Nephron (organoid): Measurements from ENCODE around the gene PPM1J.

ENCODE experiments used
- H3K27ac Mint-ChIP-seq, 3 experiments: 2 replicates each; pipeline ENCODE4 v1.8.0; 2020; ENCODE audit warnings: mixed read lengths in 3 of 3, mild to moderate bottlenecking in 2 of 3, moderate library complexity in 1 of 3
- H3K27me3 Mint-ChIP-seq: 2 replicates; pipeline ENCODE4 v1.8.0; 2021; ENCODE audit warnings: low read depth, mild to moderate bottlenecking, moderate library complexity, mixed read lengths
- H3K36me3 Mint-ChIP-seq: 2 replicates; pipeline ENCODE4 v1.8.0; 2020; ENCODE audit warnings: low read depth, mixed read lengths
- H3K4me1 Mint-ChIP-seq: 2 replicates; pipeline ENCODE4 v1.8.0; 2020; ENCODE audit warnings: mixed read lengths
- H3K4me3 Mint-ChIP-seq, 3 experiments: 2 replicates each; pipeline ENCODE4 v1.8.0; 2020; ENCODE audit warnings: mild to moderate bottlenecking in 3 of 3, mixed read lengths in 3 of 3, moderate library complexity in 2 of 3
- H3K9me3 Mint-ChIP-seq: 2 replicates; pipeline ENCODE4 v1.8.0; 2020; ENCODE audit warnings: mixed read lengths
- TF ChIP-seq, protein P1 (sequence below), 3 experiments: fragments of 200-600 bp; sonication (generic); IDR thresholded peaks; one replicate each; pipeline ENCODE4 v1.5.0; 2021; ENCODE audit warnings: antibody characterized with exemption in 3 of 3; ENCODE audit not compliant: unreplicated experiment in 3 of 3

PPM1J gene

GRCh38 chr1:112717263-112717873, 2.2 kb upstream of the PPM1J start:
- no peaks in the 10 kb centered on the region for H3K36me3 Mint-ChIP-seq
- H3K9me3 Mint-ChIP-seq = no peaks in the 10 kb centered on the region
- peak overlapping the region in 1 of 3 experiments; percentile 44 for H3K27ac Mint-ChIP-seq
- TF ChIP-seq, protein P1, sequence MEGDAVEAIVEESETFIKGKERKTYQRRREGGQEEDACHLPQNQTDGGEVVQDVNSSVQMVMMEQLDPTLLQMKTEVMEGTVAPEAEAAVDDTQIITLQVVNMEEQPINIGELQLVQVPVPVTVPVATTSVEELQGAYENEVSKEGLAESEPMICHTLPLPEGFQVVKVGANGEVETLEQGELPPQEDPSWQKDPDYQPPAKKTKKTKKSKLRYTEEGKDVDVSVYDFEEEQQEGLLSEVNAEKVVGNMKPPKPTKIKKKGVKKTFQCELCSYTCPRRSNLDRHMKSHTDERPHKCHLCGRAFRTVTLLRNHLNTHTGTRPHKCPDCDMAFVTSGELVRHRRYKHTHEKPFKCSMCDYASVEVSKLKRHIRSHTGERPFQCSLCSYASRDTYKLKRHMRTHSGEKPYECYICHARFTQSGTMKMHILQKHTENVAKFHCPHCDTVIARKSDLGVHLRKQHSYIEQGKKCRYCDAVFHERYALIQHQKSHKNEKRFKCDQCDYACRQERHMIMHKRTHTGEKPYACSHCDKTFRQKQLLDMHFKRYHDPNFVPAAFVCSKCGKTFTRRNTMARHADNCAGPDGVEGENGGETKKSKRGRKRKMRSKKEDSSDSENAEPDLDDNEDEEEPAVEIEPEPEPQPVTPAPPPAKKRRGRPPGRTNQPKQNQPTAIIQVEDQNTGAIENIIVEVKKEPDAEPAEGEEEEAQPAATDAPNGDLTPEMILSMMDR (IDR thresholded peaks at IDR 0.05; ENCODE audit: unreplicated experiment in 3 of 3) = no peak
- peaks cover 47% of the 10 kb centered on the region for H3K27me3 Mint-ChIP-seq
- peaks cover 39% of the 10 kb centered on the region for H3K4me1 Mint-ChIP-seq
- H3K4me3 Mint-ChIP-seq = peak overlapping the region in 1 of 3 experiments; percentile 29

DNA sequence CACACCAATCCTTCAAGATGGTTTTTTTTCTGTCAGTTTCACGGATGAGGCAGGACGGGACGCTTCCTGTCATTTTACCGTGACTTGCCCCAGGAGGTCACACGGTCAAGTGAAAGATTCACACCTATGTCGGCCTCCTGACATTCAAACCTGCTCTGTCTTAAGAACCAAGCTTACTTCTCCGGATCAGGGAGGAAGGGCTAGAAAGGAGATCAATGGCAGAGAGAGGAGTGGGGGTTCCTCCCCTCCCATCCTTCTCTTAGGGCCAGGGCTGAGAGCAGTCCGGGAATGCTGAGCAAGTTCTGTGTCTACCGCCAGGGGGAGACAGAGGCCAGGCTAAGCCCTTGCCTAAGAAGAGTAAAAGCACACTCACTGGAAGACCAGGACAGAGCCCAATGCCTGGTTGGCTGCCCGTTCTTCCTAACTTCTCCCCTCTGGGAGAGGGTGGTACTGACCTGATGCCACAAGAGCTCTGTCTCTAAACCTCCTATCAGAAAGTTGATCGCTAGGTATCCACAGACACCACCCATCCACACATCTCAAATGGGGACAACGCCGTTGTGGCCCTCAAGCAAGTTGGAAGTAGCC, 1.1 kb upstream of the PPM1J start:
- Mint-ChIP-seq H3K4me1 (peaks cover 31% of the 10 kb centered on the region), H3K27ac (peak overlapping the region in 2 of 3 experiments; percentile 44 to 70), H3K27me3 (peaks cover 58% of the 10 kb centered on the region), H3K9me3 (no peaks in the 10 kb centered on the region), H3K4me3 (peak overlapping the region; percentile 91 to 93 (median 91)), H3K36me3 (no peaks in the 10 kb centered on the region)
- TF ChIP-seq, protein P1 (IDR thresholded peaks at IDR 0.05; ENCODE audit: unreplicated experiment in 3 of 3) = peak; percentile 96 to 97 (median 97)

DNA sequence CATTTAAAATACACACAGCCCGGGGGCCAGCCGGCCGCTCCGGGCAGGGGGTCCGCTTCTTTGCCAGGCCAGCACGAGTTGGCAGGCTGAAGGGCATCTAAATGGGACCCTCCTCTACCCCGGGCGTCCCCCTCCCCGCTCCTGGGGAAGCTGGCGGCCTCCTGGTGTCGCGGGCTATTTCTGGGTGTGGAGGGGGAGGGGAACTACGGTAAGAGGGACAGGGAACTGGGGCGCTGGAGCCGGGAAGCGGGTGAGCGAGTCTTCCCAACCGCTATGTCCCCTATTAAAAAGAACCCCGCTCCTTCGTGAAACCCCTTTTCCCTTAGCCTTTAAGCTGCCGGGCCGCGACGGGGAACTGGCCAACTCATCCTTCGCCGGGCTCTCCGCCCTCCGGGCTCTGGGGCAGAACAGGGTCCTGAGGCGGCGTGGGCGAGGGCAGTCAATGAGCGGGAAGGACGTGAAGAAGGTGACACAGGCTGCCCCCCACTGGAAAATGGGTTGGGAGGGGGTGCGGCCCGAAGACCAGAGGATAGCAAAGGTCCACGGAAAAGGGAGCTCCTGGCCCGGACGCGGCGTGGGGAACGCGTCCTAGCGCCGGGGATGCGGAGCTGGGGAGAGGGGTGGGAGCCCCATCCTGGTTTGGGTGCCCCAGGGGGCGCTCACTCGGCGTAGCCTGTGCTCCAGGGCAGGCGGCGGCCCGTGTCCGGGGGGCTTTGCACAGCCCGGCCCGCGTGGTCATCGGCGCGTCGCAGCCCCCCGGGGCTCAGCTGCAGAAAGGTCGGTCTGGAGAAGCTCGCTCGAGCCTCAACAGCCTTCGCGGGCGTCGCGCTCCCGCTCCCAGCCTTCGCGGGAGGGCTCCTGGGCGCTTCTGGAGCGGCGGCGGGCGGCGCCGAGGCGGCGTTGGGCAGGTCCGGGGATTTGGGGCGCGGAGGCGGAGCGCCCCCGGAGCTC, 544 bp downstream of the PPM1J start:
- TF ChIP-seq, protein P1 (IDR thresholded peaks at IDR 0.05; ENCODE audit: unreplicated experiment in 3 of 3) = peak in 1 of 3 experiments; percentile 10
- peaks cover 26% of the 10 kb centered on the region for H3K4me1 Mint-ChIP-seq
- H3K36me3 Mint-ChIP-seq = no peaks in the 10 kb centered on the region
- peak overlapping the region; percentile 68 to 91 (median 78) for H3K4me3 Mint-ChIP-seq
- no peaks in the 10 kb centered on the region for H3K9me3 Mint-ChIP-seq
- peaks cover 65% of the 10 kb centered on the region for H3K27me3 Mint-ChIP-seq
- no peak overlapping the region for H3K27ac Mint-ChIP-seq

DNA sequence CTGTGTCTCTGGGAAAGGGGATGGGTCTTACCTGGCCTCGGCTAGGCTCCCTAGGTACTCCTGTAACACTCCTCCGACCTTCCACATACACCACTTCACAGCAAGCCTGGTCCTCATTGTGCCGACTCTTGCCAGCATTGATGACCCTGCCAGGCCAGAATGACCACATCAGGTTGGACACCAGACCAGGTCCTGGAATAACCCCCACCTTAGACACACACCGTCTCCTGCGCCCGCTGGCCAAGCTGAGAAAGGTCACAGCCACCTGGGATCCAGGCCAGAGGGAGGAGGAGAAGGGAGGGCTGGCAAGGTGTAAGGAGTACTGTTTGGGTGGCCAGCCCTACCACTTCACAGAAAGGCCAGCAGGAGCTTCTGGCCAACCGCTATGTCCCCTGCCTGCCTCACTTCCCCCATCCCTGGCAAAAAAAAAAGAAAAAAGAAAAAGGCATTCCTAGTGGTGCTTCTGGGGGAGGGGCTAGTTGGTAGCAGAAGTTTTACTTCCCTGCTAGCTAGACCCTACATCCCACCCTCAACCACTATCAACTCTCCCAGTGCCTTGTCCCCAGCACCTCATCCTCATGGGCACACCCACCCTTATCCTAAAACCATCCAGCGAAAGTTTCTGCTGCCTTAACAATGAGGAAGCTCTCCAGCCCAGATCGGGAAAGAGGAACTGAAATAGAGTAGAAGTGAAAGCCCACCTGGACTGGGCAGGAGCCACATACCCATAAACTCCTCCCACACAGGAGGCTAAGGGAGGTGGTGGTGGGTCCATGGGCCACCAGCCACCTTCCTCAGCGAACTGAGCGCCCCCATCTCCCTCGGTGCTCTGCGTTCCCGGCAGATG, 1.4 kb downstream of the PPM1J start:
- H3K27me3 Mint-ChIP-seq = peaks cover 66% of the 10 kb centered on the region
- H3K27ac Mint-ChIP-seq = peak overlapping the region in 1 of 3 experiments; percentile 12
- H3K4me1 Mint-ChIP-seq = peaks cover 24% of the 10 kb centered on the region
- no peaks in the 10 kb centered on the region for H3K9me3 Mint-ChIP-seq
- TF ChIP-seq, protein P1 (IDR thresholded peaks at IDR 0.05; ENCODE audit: unreplicated experiment in 3 of 3) = no peak
- H3K4me3 Mint-ChIP-seq = peak overlapping the region; percentile 68 to 91 (median 78)
- no peaks in the 10 kb centered on the region for H3K36me3 Mint-ChIP-seq

- H3K27ac Mint-ChIP-seq = no peak overlapping the region
- H3K4me3 Mint-ChIP-seq = peak overlapping the region; percentile 42 to 56 (median 47)
- H3K36me3 Mint-ChIP-seq = no peaks in the 10 kb centered on the region
- H3K9me3 Mint-ChIP-seq = no peaks in the 10 kb centered on the region
- peaks cover 20% of the 10 kb centered on the region for H3K4me1 Mint-ChIP-seq
- TF ChIP-seq, protein P1 (IDR thresholded peaks at IDR 0.05; ENCODE audit: unreplicated experiment in 3 of 3) = no peak
- peaks cover 63% of the 10 kb centered on the region for H3K27me3 Mint-ChIP-seq
Measured at GRCh38 chr1:112712701-112713128, 2.4 kb downstream of the PPM1J start.
